K562 (cell line): ENCODE measurements around the gene ZNF487. TPM values are rescaled to one million over a fixed set of nuclear protein-coding genes. Genes with fewer than 3 reads are reported as not detected.

ENCODE experiments used
- ARHGAP35 ChIP-seq: fragments of 450-650 bp; IDR thresholded peaks from 2 replicates; pipeline ENCODE4 v1.6.1; 2018; ENCODE audit not compliant: partially characterized antibody
- ATF2 ChIP-seq: sonication (generic); formaldehyde crosslinking; IDR thresholded peaks from 2 replicates; pipeline ENCODE4 v1.8.1; 2022; ENCODE audit warnings: missing genetic modification reagents
- EHMT2 ChIP-seq: fragments of 450-650 bp; IDR thresholded peaks from 2 replicates; pipeline ENCODE4 v1.6.1; 2018; ENCODE audit warnings: antibody characterized with exemption
- ETV6 ChIP-seq, 3 experiments: fragments of 150-350 bp in 1 of 3; sonication (generic) in 1 of 3; formaldehyde crosslinking in 1 of 3; IDR thresholded peaks; 2 replicates each; pipeline versions ENCODE4 v1.6.1 to v1.8.0; 2014 to 2022; ENCODE audit warnings: borderline replicate concordance in 2 of 3, low read depth in 2 of 3, antibody characterized with exemption in 1 of 3, low read length in 1 of 3, mild to moderate bottlenecking in 1 of 3, missing genetic modification reagents in 1 of 3
- MAFF ChIP-seq: IDR thresholded peaks from 2 replicates; pipeline ENCODE4 v1.6.1; 2012; ENCODE audit warnings: low read length, improper control_type of control experiment
- MCM3 ChIP-seq: fragments of 450-650 bp; IDR thresholded peaks from 2 replicates; pipeline ENCODE4 v1.6.1; 2016
- MECOM ChIP-seq: fragments of 250-450 bp; sonication (Bioruptor Pico); IDR thresholded peaks from 2 replicates; pipeline ENCODE4 v1.8.0; 2022; ENCODE audit warnings: inconsistent platforms
- MITF ChIP-seq: IDR thresholded peaks from 2 replicates; pipeline ENCODE4 v1.6.1; 2014; ENCODE audit warnings: antibody characterized with exemption
- NFYB ChIP-seq: IDR thresholded peaks from 2 replicates; pipeline ENCODE4 v1.6.1; 2011; ENCODE audit warnings: mild to moderate bottlenecking, moderate library complexity; ENCODE audit not compliant: insufficient read length; ENCODE audit errors: extremely low read depth
- POLR2H ChIP-seq: IDR thresholded peaks from 2 replicates; pipeline ENCODE4 v1.6.1; 2016; ENCODE audit warnings: missing genetic modification characterization, low read depth, mild to moderate bottlenecking, control low read depth, missing compliant biosample characterization, moderate library complexity
- RAD21 ChIP-seq, 2 experiments: fragments of 250-450 bp in 1 of 2; fragments of 450-650 bp in 1 of 2; sonication (Bioruptor Pico) in 1 of 2; formaldehyde crosslinking in 1 of 2; IDR thresholded peaks in 1 of 2; conservative IDR thresholded peaks in 1 of 2; 2 replicates each; pipeline versions ENCODE4 v1.4.0 to v1.8.0; 2020 to 2022; ENCODE audit warnings: mild to moderate bottlenecking in 2 of 2, moderate library complexity in 1 of 2
- RBM34 ChIP-seq: fragments of 200-400 bp; formaldehyde crosslinking; IDR thresholded peaks from 2 replicates; pipeline ENCODE4 v1.6.1; 2018; ENCODE audit warnings: low read length, borderline replicate concordance; ENCODE audit not compliant: insufficient read depth
- RUNX1 ChIP-seq: sonication (generic); IDR thresholded peaks from 2 replicates; pipeline ENCODE4 v1.6.1; 2016; ENCODE audit warnings: antibody characterized with exemption, low read depth
- SIRT6 ChIP-seq: IDR thresholded peaks from one replicate; pipeline ENCODE4 v1.6.1; 2012; ENCODE audit warnings: low read depth, mild to moderate bottlenecking, control low read depth, inconsistent platforms, low read length, moderate library complexity
- SMAD1 ChIP-seq: fragments of 150-350 bp; IDR thresholded peaks from 2 replicates; pipeline ENCODE4 v1.6.1; 2014; ENCODE audit warnings: low read length, low read depth; ENCODE audit not compliant: partially characterized antibody
- SMAD3 ChIP-seq: fragments of 450-650 bp; formaldehyde crosslinking; conservative IDR thresholded peaks from 2 replicates; pipeline ENCODE4 v1.4.0; 2020; ENCODE audit warnings: mild to moderate bottlenecking
- SNRNP70 ChIP-seq: fragments of 200-400 bp; formaldehyde crosslinking; optimal IDR thresholded peaks from 2 replicates; pipeline ENCODE3; 2017; ENCODE audit warnings: low read depth, low read length
- SPI1 ChIP-seq: IDR thresholded peaks from 2 replicates; pipeline ENCODE4 v1.6.1; 2011; ENCODE audit warnings: low read depth, low read length, control low read depth, borderline replicate concordance
- TBP ChIP-seq: optimal IDR thresholded peaks from 2 replicates; pipeline ENCODE3; 2011; ENCODE audit warnings: low read depth, low read length, improper control_type of control experiment
- ZNF146 ChIP-seq: IDR thresholded peaks from one replicate; pipeline ENCODE4 v1.6.1; 2018; ENCODE audit warnings: missing compliant biosample characterization; ENCODE audit not compliant: unreplicated experiment
- ZNF707 ChIP-seq: fragments of 250-450 bp; sonication (Bioruptor Pico); conservative IDR thresholded peaks from 2 replicates; pipeline ENCODE4 v1.8.0; 2022; ENCODE audit warnings: inconsistent platforms, mild to moderate bottlenecking, moderate library complexity
- ZNF780A ChIP-seq: fragments of 250-450 bp; sonication (Bioruptor Pico); IDR thresholded peaks from 2 replicates; pipeline ENCODE4 v1.5.0; 2021; ENCODE audit warnings: mild to moderate bottlenecking
- ZZZ3 ChIP-seq: fragments of 450-650 bp; IDR thresholded peaks from 2 replicates; pipeline ENCODE4 v1.6.1; 2016; ENCODE audit warnings: antibody characterized with exemption, mild to moderate bottlenecking, moderate library complexity
- polyA plus RNA-seq, 8 experiments: library from polyadenylated mRNA; depleted of rRNA in 4 of 8; stranded (reverse) in 5 of 8; unstranded in 3 of 8; fragments of >200 nt; fragmentation: Nextera tagmentation in 2 of 8; fragmentation: Illumina TruSeq in 1 of 8; extraction: Ambion mirVana in 2 of 8; extraction: Trizol in 1 of 8; gene quantifications; 2 replicates each; pipeline versions ENCODE4 v1.2.1 to v1.2.3, GENCODE V29; 2011 to 2014; ENCODE audit warnings: inconsistent platforms in 1 of 8, missing spikeins in 1 of 8
- total RNA-seq, 7 experiments: library from RNA; depleted of rRNA in 6 of 7; stranded (reverse); fragments of >200 nt in 6 of 7; fragmentation: Illumina TruSeq in 2 of 7; extraction: Trizol in 2 of 7; gene quantifications; 2 replicates each; pipeline versions ENCODE4 v1.2.1 to v1.2.3, GENCODE V29; 2011 to 2021; ENCODE audit warnings: low replicate concordance in 1 of 7
- TF ChIP-seq, protein P1 (sequence below): sonication (generic); formaldehyde crosslinking; IDR thresholded peaks from 2 replicates; pipeline ENCODE4 v1.8.0; 2022; ENCODE audit warnings: missing genetic modification reagents, mild to moderate bottlenecking, moderate library complexity, borderline replicate concordance
- TF ChIP-seq, protein P2 (sequence below): sonication (generic); formaldehyde crosslinking; IDR thresholded peaks from 2 replicates; pipeline ENCODE4 v1.8.0; 2022; ENCODE audit warnings: mild to moderate bottlenecking, missing genetic modification reagents

Gene ZNF487
- total and polyA plus RNA-seq, 9 of the 15 experiments (the other 6 are each of a cell fraction or from before 2014, with no cell fraction given): 1.9 to 6.5 (median 4.2) TPM

DNA sequence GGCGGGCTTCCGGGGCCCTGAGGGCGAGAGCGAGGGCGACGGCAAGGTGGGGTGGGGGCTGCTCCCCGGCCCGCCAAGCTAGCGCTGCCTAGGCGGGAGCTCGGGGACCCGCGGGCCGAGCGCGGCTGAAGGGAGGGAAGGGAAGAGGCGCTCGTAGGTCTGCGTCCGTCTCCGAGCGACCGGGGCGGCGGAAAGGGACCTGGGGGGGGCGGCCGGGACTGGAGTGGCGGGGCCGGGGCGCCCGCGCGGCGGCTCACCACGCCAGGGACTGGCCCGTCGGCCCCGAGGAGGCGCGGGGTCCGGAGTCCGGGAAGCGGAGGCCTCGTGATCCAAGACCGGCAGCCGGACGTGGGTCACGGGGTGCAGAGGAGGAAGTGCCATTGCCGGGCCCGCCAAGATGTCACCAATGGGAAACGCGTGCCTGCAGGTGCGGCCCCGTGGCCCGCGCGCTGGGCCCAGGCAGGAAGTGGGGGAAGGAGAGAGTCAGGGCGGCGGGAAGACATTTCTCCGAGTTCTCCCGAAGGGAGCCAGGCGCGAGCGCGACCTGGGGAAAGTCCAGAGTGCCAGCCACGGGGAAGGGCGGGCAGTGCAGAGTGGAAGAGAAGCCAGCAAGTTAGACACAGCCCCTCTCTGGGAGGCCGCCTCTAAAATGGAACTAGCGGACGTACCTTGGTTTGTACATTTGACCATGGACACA is 39.8 kb upstream of the ZNF487 start (continued):
- TF ChIP-seq ETV6 (IDR thresholded peaks at IDR 0.05; ENCODE audit: borderline replicate concordance in 1 of 2, low read depth in 2 of 2, low read length in 1 of 2) (peak; percentile 95 to 97), ETV6 (CRISPR knock-in tag; IDR thresholded peaks at IDR 0.05; ENCODE audit: borderline replicate concordance) (peak; percentile 99), ZNF707 (CRISPR knock-in tag) (no peak), RAD21 (CRISPR knock-in tag; conservative IDR thresholded peaks at IDR 0.05 in 1 of 2, IDR thresholded peaks at IDR 0.05 in 1 of 2) (peak in 1 of 2 experiments; percentile 19; a peak in 3 of 4 replicates), MITF (peak; percentile 95), EHMT2 (no peak), NFYB (no peak), ZZZ3 (no peak), SMAD3 (CRISPR knock-in tag) (peak; percentile 62; the same call in 1 of the 2 replicates), SNRNP70 (no peak), RBM34 (no peak), SIRT6 (no peak), SMAD1 (no peak), RUNX1 (no peak), MECOM (CRISPR knock-in tag) (no peak), ZNF146 (CRISPR knock-in tag) (no peak), POLR2H (peak; percentile 88), MCM3 (no peak), ARHGAP35 (no peak), ZNF780A (CRISPR knock-in tag) (no peak), SPI1 (peak; percentile 96), ATF2 (CRISPR knock-in tag) (peak; percentile 85), TBP (peak; percentile 83), MAFF (no peak)
- TF ChIP-seq, protein P1, sequence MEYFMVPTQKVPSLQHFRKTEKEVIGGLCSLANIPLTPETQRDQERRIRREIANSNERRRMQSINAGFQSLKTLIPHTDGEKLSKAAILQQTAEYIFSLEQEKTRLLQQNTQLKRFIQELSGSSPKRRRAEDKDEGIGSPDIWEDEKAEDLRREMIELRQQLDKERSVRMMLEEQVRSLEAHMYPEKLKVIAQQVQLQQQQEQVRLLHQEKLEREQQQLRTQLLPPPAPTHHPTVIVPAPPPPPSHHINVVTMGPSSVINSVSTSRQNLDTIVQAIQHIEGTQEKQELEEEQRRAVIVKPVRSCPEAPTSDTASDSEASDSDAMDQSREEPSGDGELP: peak; percentile 86
- TF ChIP-seq, protein P2, sequence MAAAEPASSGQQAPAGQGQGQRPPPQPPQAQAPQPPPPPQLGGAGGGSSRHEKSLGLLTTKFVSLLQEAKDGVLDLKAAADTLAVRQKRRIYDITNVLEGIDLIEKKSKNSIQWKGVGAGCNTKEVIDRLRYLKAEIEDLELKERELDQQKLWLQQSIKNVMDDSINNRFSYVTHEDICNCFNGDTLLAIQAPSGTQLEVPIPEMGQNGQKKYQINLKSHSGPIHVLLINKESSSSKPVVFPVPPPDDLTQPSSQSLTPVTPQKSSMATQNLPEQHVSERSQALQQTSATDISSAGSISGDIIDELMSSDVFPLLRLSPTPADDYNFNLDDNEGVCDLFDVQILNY (CRISPR knock-in tag): peak; percentile 95
